ENCODE measurements around the gene MXD1.

Gene MXD1

DNA sequence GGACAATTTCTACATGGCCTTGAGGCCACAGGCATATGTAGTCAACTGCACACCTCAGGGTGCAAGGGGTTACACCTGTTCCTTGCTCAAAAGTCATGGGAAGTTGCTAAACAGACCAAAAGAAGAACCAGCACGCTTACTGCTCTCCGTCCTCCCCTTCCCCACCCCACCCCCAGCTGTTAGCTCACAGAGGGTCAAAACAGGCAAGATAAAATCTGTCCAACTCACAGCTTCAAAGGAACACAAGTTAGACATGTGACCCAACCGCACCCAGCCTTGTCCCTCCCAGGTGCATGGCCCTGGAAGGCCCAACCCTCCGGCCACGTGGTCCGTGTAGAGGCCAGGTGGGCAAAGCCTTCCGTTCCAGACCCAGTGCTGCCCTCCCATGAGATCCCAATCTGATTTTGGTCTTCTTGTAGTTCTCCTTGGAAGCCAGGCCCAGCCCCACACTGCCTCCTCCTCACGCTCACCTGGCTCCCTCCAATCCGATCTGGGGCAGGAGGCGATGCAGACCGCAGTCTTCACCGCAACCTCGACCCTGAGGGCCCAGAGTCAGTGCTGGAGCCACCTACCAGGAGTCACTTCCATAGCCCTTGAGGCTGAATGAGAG, 61.0 kb downstream of the MXD1 start:
- TF ChIP-seq ZNF654 (tag by site-specific recombination; IDR thresholded peaks at IDR 0.05; ENCODE audit: low read depth), result no peak
- TF ChIP-seq ZNF624 (tag by site-specific recombination; IDR thresholded peaks at IDR 0.05), result no peak
- TF ChIP-seq, protein P1, sequence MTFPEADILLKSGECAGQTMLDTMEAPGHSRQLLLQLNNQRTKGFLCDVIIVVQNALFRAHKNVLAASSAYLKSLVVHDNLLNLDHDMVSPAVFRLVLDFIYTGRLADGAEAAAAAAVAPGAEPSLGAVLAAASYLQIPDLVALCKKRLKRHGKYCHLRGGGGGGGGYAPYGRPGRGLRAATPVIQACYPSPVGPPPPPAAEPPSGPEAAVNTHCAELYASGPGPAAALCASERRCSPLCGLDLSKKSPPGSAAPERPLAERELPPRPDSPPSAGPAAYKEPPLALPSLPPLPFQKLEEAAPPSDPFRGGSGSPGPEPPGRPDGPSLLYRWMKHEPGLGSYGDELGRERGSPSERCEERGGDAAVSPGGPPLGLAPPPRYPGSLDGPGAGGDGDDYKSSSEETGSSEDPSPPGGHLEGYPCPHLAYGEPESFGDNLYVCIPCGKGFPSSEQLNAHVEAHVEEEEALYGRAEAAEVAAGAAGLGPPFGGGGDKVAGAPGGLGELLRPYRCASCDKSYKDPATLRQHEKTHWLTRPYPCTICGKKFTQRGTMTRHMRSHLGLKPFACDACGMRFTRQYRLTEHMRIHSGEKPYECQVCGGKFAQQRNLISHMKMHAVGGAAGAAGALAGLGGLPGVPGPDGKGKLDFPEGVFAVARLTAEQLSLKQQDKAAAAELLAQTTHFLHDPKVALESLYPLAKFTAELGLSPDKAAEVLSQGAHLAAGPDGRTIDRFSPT (tag by site-specific recombination; IDR thresholded peaks at IDR 0.05), result no peak
- TF ChIP-seq PRDM6 (tag by site-specific recombination; IDR thresholded peaks at IDR 0.05), result no peak
- no peak for TF ChIP-seq ZNF48 (tag by site-specific recombination; IDR thresholded peaks at IDR 0.05)
- no peak for TF ChIP-seq ZNF324 (tag by site-specific recombination; IDR thresholded peaks at IDR 0.05)
- H3K4me1 ChIP-seq (ENCODE audit: control insufficient read depth, insufficient read depth, low read length), result no peaks in the 10 kb centered on the region
- ChIA-PET CTCF (no interaction called here), POLR2A (no interaction called here)
- H3K9me3 ChIP-seq (ENCODE audit: control insufficient read depth, insufficient read depth, low read depth, low read length), result no peaks in the 10 kb centered on the region
- no peak overlapping the region for H3K4me3 ChIP-seq (ENCODE audit: low read depth, low read length)
- H3K36me3 ChIP-seq (ENCODE audit: control insufficient read depth in 2 of 2, insufficient read depth in 1 of 2, low read length in 2 of 2), result no peaks in the 10 kb centered on the region
- H3K27ac ChIP-seq (ENCODE audit: extremely low read depth, low read depth, low read length), result no peak overlapping the region

DNA sequence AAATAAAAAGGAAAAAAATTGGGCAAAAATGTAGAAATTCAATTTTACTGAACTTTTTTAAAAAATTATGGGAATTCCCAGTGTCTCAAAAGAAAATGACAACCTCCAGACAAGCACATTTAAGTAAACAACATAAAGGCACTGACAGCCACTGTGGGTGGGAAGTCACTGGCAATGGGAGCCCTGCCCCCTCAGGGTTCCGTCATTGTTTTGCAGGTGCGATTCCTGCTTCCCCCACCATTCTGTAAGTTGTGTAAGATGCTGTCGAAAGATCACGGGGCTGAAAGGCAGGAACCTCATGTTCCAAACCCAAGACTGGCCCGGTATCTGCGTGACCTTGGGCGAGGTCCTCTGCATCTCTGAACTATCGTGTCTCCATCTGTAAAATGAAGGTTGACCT, 62.3 kb downstream of the MXD1 start:
- ChIA-PET CTCF (no interaction called here), POLR2A (no interaction called here)
- H3K4me3 ChIP-seq (ENCODE audit: low read depth, low read length), result no peak overlapping the region
- no peaks in the 10 kb centered on the region for H3K36me3 ChIP-seq (ENCODE audit: control insufficient read depth in 2 of 2, insufficient read depth in 1 of 2, low read length in 2 of 2)
- no peaks in the 10 kb centered on the region for H3K4me1 ChIP-seq (ENCODE audit: control insufficient read depth, insufficient read depth, low read length)
- H3K27ac ChIP-seq (ENCODE audit: extremely low read depth, low read depth, low read length), result no peak overlapping the region
- H3K9me3 ChIP-seq (ENCODE audit: control insufficient read depth, insufficient read depth, low read depth, low read length), result no peaks in the 10 kb centered on the region
- TF ChIP-seq ZNF621 (tag by site-specific recombination; IDR thresholded peaks at IDR 0.05) (no peak), ZXDB (tag by site-specific recombination; IDR thresholded peaks at IDR 0.05) (no peak), ZNF768 (tag by site-specific recombination; IDR thresholded peaks at IDR 0.05) (no peak), ZNF560 (tag by site-specific recombination; IDR thresholded peaks at IDR 0.05; ENCODE audit: borderline replicate concordance) (no peak), ZNF292 (tag by site-specific recombination; IDR thresholded peaks at IDR 0.05; ENCODE audit: borderline replicate concordance, low read depth) (no peak)

- POLR2A ChIA-PET, result no interaction called here
- no peak overlapping the region for H3K4me3 ChIP-seq (ENCODE audit: low read depth, low read length)
- no peaks in the 10 kb centered on the region for H3K9me3 ChIP-seq (ENCODE audit: control insufficient read depth, insufficient read depth, low read depth, low read length)
- H3K27ac ChIP-seq (ENCODE audit: extremely low read depth, low read depth, low read length), result no peak overlapping the region
- no peaks in the 10 kb centered on the region for H3K4me1 ChIP-seq (ENCODE audit: control insufficient read depth, insufficient read depth, low read length)
- no peaks in the 10 kb centered on the region for H3K36me3 ChIP-seq (ENCODE audit: control insufficient read depth in 2 of 2, insufficient read depth in 1 of 2, low read length in 2 of 2)
- no peak for TF ChIP-seq ZNF768 (tag by site-specific recombination; IDR thresholded peaks at IDR 0.05)
- no peak for TF ChIP-seq ZNF350 (tag by site-specific recombination; IDR thresholded peaks at IDR 0.05)
- no peak for TF ChIP-seq ZSCAN30 (tag by site-specific recombination; IDR thresholded peaks at IDR 0.05)
- no peak for TF ChIP-seq ZNF548 (tag by site-specific recombination; IDR thresholded peaks at IDR 0.05)
- TF ChIP-seq ZNF514 (tag by site-specific recombination; IDR thresholded peaks at IDR 0.05), result no peak
- TF ChIP-seq KLF8 (tag by site-specific recombination; IDR thresholded peaks at IDR 0.05), result no peak
- TF ChIP-seq, protein P2, sequence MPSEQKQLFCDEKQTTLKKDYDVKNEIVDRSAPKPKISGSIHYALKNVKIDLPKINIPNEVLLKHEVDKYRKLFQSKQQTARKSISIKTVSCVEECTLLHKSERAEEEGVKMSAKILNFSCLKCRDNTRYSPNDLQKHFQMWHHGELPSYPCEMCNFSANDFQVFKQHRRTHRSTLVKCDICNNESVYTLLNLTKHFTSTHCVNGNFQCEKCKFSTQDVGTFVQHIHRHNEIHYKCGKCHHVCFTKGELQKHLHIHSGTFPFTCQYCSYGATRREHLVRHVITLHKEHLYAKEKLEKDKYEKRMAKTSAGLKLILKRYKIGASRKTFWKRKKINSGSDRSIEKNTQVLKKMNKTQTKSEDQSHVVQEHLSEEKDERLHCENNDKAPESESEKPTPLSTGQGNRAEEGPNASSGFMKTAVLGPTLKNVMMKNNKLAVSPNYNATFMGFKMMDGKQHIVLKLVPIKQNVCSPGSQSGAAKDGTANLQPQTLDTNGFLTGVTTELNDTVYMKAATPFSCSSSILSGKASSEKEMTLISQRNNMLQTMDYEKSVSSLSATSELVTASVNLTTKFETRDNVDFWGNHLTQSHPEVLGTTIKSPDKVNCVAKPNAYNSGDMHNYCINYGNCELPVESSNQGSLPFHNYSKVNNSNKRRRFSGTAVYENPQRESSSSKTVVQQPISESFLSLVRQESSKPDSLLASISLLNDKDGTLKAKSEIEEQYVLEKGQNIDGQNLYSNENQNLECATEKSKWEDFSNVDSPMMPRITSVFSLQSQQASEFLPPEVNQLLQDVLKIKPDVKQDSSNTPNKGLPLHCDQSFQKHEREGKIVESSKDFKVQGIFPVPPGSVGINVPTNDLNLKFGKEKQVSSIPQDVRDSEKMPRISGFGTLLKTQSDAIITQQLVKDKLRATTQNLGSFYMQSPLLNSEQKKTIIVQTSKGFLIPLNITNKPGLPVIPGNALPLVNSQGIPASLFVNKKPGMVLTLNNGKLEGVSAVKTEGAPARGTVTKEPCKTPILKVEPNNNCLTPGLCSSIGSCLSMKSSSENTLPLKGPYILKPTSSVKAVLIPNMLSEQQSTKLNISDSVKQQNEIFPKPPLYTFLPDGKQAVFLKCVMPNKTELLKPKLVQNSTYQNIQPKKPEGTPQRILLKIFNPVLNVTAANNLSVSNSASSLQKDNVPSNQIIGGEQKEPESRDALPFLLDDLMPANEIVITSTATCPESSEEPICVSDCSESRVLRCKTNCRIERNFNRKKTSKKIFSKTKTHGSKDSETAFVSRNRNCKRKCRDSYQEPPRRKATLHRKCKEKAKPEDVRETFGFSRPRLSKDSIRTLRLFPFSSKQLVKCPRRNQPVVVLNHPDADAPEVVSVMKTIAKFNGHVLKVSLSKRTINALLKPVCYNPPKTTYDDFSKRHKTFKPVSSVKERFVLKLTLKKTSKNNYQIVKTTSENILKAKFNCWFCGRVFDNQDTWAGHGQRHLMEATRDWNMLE (tag by site-specific recombination; conservative IDR thresholded peaks at IDR 0.05; ENCODE audit: low read depth), result no peak
- no peak for TF ChIP-seq TCF7L2 (IDR thresholded peaks at IDR 0.05; ENCODE audit: borderline replicate concordance, low read depth, low read length)
- TF ChIP-seq ZNF280D (tag by site-specific recombination; IDR thresholded peaks at IDR 0.05), result no peak
- CTCF ChIA-PET, result no interaction called here
Measured at GRCh38 chr2:69977906-69978482, 63.1 kb downstream of the MXD1 start.
